HEK293 (cell line): Measurements from ENCODE around the gene JMJD6.

Experiments
- SCRT1 ChIP-seq: fragments of 450-650 bp; formaldehyde crosslinking; IDR thresholded peaks from 2 replicates; pipeline ENCODE4 v1.5.1; 2016; ENCODE audit warnings: missing biosample characterization, missing genetic modification characterization, borderline replicate concordance
- SETDB1 ChIP-seq: IDR thresholded peaks from one replicate; pipeline ENCODE4 v1.6.1; 2017; ENCODE audit warnings: mild to moderate bottlenecking, low read length, moderate library complexity, mixed read lengths; ENCODE audit not compliant: insufficient read length
- SP2 ChIP-seq: fragments of 450-650 bp; formaldehyde crosslinking; IDR thresholded peaks from 2 replicates; pipeline ENCODE4 v1.5.1; 2016; ENCODE audit warnings: missing biosample characterization, missing genetic modification characterization
- SP7 ChIP-seq: fragments of 450-650 bp; formaldehyde crosslinking; IDR thresholded peaks from 2 replicates; pipeline ENCODE4 v1.5.1; 2016; ENCODE audit warnings: missing biosample characterization, missing genetic modification characterization
- WT1 ChIP-seq: fragments of 450-650 bp; formaldehyde crosslinking; IDR thresholded peaks from 2 replicates; pipeline ENCODE4 v1.5.1; 2016; ENCODE audit warnings: missing biosample characterization, missing genetic modification characterization
- ZBTB1 ChIP-seq: fragments of 450-650 bp; formaldehyde crosslinking; IDR thresholded peaks from 2 replicates; pipeline ENCODE4 v1.5.1; 2016; ENCODE audit warnings: missing biosample characterization, missing genetic modification characterization
- ZFHX2 ChIP-seq: fragments of 450-650 bp; formaldehyde crosslinking; conservative IDR thresholded peaks from 2 replicates; pipeline ENCODE4 v1.5.1; 2016; ENCODE audit warnings: missing biosample characterization, missing genetic modification characterization
- ZNF175 ChIP-seq: fragments of 450-650 bp; formaldehyde crosslinking; IDR thresholded peaks from 2 replicates; pipeline ENCODE4 v1.5.1; 2016; ENCODE audit warnings: missing biosample characterization, missing genetic modification characterization
- ZNF202 ChIP-seq: fragments of 450-650 bp; formaldehyde crosslinking; IDR thresholded peaks from 2 replicates; pipeline ENCODE4 v1.5.1; 2016; ENCODE audit warnings: missing biosample characterization, missing genetic modification characterization, borderline replicate concordance
- ZNF23 ChIP-seq: fragments of 450-650 bp; formaldehyde crosslinking; IDR thresholded peaks from 2 replicates; pipeline ENCODE4 v1.5.1; 2016; ENCODE audit warnings: missing biosample characterization, missing genetic modification characterization, borderline replicate concordance
- ZNF248 ChIP-seq: fragments of 450-650 bp; formaldehyde crosslinking; IDR thresholded peaks from 2 replicates; pipeline ENCODE4 v1.5.1; 2017; ENCODE audit warnings: missing biosample characterization, missing genetic modification characterization
- ZNF311 ChIP-seq: fragments of 450-650 bp; formaldehyde crosslinking; IDR thresholded peaks from 2 replicates; pipeline ENCODE4 v1.5.1; 2017; ENCODE audit warnings: missing biosample characterization, missing genetic modification characterization, borderline replicate concordance
- ZNF335 ChIP-seq: fragments of 450-650 bp; formaldehyde crosslinking; conservative IDR thresholded peaks from 2 replicates; pipeline ENCODE4 v1.5.1; 2016; ENCODE audit warnings: missing biosample characterization, missing genetic modification characterization
- ZNF354C ChIP-seq: fragments of 450-650 bp; formaldehyde crosslinking; IDR thresholded peaks from 2 replicates; pipeline ENCODE4 v1.5.1; 2016; ENCODE audit warnings: missing biosample characterization, missing genetic modification characterization, low read depth, borderline replicate concordance
- ZNF391 ChIP-seq: fragments of 450-650 bp; formaldehyde crosslinking; IDR thresholded peaks from 2 replicates; pipeline ENCODE4 v1.5.1; 2016; ENCODE audit warnings: low read depth, missing biosample characterization, missing genetic modification characterization, borderline replicate concordance
- ZNF416 ChIP-seq: fragments of 450-650 bp; formaldehyde crosslinking; IDR thresholded peaks from 2 replicates; pipeline ENCODE4 v1.5.1; 2016; ENCODE audit warnings: missing biosample characterization, missing genetic modification characterization
- ZNF48 ChIP-seq: fragments of 450-650 bp; formaldehyde crosslinking; IDR thresholded peaks from 2 replicates; pipeline ENCODE4 v1.5.1; 2016; ENCODE audit warnings: missing biosample characterization, missing genetic modification characterization
- ZNF621 ChIP-seq: fragments of 450-650 bp; formaldehyde crosslinking; IDR thresholded peaks from 2 replicates; pipeline ENCODE4 v1.5.1; 2017; ENCODE audit warnings: missing biosample characterization, missing genetic modification characterization
- ZNF623 ChIP-seq: fragments of 450-650 bp; formaldehyde crosslinking; IDR thresholded peaks from 2 replicates; pipeline ENCODE4 v1.5.1; 2016; ENCODE audit warnings: missing biosample characterization, missing genetic modification characterization
- ZNF629 ChIP-seq: fragments of 450-650 bp; formaldehyde crosslinking; IDR thresholded peaks from 2 replicates; pipeline ENCODE4 v1.5.1; 2017; ENCODE audit warnings: missing biosample characterization, missing genetic modification characterization
- ZNF791 ChIP-seq: fragments of 450-650 bp; formaldehyde crosslinking; IDR thresholded peaks from 2 replicates; pipeline ENCODE4 v1.5.1; 2016; ENCODE audit warnings: missing biosample characterization, missing genetic modification characterization
- ZNF843 ChIP-seq: fragments of 450-650 bp; formaldehyde crosslinking; IDR thresholded peaks from 2 replicates; pipeline ENCODE4 v1.5.1; 2016; ENCODE audit warnings: missing biosample characterization, missing genetic modification characterization
- ZSCAN23 ChIP-seq: fragments of 450-650 bp; formaldehyde crosslinking; IDR thresholded peaks from 2 replicates; pipeline ENCODE4 v1.5.1; 2016; ENCODE audit warnings: missing biosample characterization, missing genetic modification characterization
- TF ChIP-seq, protein P1 (sequence below): fragments of 450-650 bp; formaldehyde crosslinking; IDR thresholded peaks from 2 replicates; pipeline ENCODE4 v1.5.0; 2017; ENCODE audit warnings: missing biosample characterization, missing genetic modification characterization, borderline replicate concordance
- TF ChIP-seq, protein P2 (sequence below): sonication (generic); formaldehyde crosslinking; IDR thresholded peaks from 2 replicates; pipeline ENCODE4 v1.8.1; 2022; ENCODE audit warnings: mild to moderate bottlenecking, moderate library complexity, missing genetic modification reagents
- TF ChIP-seq, protein P3 (sequence below): fragments of 450-650 bp; formaldehyde crosslinking; IDR thresholded peaks from 2 replicates; pipeline ENCODE4 v1.5.1; 2016; ENCODE audit warnings: missing biosample characterization, missing genetic modification characterization
- TF ChIP-seq, protein P4 (sequence below): fragments of 450-650 bp; formaldehyde crosslinking; IDR thresholded peaks from 2 replicates; pipeline ENCODE4 v1.5.1; 2016; ENCODE audit warnings: missing biosample characterization, missing genetic modification characterization
- TF ChIP-seq, protein P5 (sequence below): fragments of 450-650 bp; formaldehyde crosslinking; IDR thresholded peaks from 2 replicates; pipeline ENCODE4 v1.5.1; 2016; ENCODE audit warnings: missing biosample characterization, missing genetic modification characterization
- TF ChIP-seq, protein P6 (sequence below): fragments of 450-650 bp; formaldehyde crosslinking; IDR thresholded peaks from 2 replicates; pipeline ENCODE4 v1.5.1; 2016; ENCODE audit warnings: missing biosample characterization, missing genetic modification characterization

The JMJD6 gene

DNA sequence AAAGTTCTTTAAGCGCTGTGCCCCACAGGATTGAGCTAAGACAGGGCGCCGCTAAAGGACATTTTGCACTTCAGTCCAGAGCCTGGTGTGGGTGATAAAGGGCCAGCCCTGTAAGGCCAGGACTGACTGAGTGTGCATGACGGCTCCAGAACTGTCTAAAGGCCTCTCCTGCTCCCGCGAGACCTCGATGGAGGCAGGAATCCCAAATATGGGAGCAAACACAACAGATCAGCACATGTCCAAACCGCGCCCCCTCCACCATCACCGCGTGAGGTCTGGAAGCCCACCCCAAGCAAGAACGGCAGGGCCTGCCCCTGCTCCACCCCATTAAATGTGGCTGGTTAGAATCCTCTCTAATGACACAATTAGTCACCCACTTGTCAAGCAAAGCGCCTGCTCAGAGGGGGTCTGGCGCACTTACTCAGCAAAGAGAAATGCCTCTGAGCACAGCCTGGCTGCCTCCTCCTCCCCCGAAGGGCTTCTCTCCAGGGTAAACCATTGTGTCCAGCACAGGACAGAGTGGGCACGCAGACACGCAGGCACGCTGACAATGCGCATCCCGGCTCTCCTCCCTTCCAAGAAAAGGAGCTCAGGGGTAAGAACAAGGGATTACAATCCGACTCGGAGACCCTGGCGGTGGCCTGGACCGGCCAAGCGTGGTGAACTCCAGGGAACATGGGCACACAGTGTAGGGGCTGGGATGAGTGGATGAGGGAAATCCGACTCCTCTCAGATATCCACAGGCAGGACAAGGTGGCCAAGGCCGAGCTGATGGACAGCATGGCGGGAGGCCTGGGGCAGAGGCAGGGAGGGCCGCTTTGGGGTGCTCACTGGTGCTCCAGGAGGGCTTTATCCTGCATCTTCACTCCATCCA is 17.1 kb downstream of the JMJD6 start (continued):
- TF ChIP-seq, protein P1, sequence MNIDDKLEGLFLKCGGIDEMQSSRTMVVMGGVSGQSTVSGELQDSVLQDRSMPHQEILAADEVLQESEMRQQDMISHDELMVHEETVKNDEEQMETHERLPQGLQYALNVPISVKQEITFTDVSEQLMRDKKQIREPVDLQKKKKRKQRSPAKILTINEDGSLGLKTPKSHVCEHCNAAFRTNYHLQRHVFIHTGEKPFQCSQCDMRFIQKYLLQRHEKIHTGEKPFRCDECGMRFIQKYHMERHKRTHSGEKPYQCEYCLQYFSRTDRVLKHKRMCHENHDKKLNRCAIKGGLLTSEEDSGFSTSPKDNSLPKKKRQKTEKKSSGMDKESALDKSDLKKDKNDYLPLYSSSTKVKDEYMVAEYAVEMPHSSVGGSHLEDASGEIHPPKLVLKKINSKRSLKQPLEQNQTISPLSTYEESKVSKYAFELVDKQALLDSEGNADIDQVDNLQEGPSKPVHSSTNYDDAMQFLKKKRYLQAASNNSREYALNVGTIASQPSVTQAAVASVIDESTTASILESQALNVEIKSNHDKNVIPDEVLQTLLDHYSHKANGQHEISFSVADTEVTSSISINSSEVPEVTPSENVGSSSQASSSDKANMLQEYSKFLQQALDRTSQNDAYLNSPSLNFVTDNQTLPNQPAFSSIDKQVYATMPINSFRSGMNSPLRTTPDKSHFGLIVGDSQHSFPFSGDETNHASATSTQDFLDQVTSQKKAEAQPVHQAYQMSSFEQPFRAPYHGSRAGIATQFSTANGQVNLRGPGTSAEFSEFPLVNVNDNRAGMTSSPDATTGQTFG = no peak
- TF ChIP-seq, protein P2, sequence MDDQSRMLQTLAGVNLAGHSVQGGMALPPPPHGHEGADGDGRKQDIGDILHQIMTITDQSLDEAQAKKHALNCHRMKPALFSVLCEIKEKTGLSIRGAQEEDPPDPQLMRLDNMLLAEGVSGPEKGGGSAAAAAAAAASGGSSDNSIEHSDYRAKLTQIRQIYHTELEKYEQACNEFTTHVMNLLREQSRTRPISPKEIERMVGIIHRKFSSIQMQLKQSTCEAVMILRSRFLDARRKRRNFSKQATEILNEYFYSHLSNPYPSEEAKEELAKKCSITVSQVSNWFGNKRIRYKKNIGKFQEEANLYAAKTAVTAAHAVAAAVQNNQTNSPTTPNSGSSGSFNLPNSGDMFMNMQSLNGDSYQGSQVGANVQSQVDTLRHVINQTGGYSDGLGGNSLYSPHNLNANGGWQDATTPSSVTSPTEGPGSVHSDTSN (CRISPR knock-in tag) = no peak; the same call in none of the 2 replicates
- TF ChIP-seq ZNF391 (tag by site-specific recombination) (peak; percentile 77), ZNF629 (peak; percentile 89), ZSCAN23 (tag by site-specific recombination) (0 out of 2 replicates have a peak, but pooled peaks have one; percentile 50), ZNF248 (tag by site-specific recombination) (no peak), ZNF623 (tag by site-specific recombination) (no peak), ZBTB1 (tag by site-specific recombination) (no peak), ZNF335 (tag by site-specific recombination) (peak; percentile 25), ZNF791 (tag by site-specific recombination) (no peak), ZNF23 (no peak), ZNF354C (tag by site-specific recombination) (no peak), ZNF311 (tag by site-specific recombination) (no peak), SETDB1 (no peak), ZNF416 (tag by site-specific recombination) (no peak), ZNF621 (tag by site-specific recombination) (no peak), ZNF202 (tag by site-specific recombination) (no peak), SP7 (tag by site-specific recombination) (peak; percentile 91), SCRT1 (tag by site-specific recombination) (no peak; the same call in 1 of the 2 replicates), ZFHX2 (tag by site-specific recombination) (peak; percentile 42), WT1 (tag by site-specific recombination) (peak; percentile 69), ZNF48 (no peak), ZNF843 (peak; percentile 69), SP2 (tag by site-specific recombination) (peak; percentile 87), ZNF175 (tag by site-specific recombination) (no peak)
- TF ChIP-seq, protein P3, sequence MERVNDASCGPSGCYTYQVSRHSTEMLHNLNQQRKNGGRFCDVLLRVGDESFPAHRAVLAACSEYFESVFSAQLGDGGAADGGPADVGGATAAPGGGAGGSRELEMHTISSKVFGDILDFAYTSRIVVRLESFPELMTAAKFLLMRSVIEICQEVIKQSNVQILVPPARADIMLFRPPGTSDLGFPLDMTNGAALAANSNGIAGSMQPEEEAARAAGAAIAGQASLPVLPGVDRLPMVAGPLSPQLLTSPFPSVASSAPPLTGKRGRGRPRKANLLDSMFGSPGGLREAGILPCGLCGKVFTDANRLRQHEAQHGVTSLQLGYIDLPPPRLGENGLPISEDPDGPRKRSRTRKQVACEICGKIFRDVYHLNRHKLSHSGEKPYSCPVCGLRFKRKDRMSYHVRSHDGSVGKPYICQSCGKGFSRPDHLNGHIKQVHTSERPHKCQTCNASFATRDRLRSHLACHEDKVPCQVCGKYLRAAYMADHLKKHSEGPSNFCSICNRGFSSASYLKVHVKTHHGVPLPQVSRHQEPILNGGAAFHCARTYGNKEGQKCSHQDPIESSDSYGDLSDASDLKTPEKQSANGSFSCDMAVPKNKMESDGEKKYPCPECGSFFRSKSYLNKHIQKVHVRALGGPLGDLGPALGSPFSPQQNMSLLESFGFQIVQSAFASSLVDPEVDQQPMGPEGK (tag by site-specific recombination) = peak; percentile 99
- TF ChIP-seq, protein P4, sequence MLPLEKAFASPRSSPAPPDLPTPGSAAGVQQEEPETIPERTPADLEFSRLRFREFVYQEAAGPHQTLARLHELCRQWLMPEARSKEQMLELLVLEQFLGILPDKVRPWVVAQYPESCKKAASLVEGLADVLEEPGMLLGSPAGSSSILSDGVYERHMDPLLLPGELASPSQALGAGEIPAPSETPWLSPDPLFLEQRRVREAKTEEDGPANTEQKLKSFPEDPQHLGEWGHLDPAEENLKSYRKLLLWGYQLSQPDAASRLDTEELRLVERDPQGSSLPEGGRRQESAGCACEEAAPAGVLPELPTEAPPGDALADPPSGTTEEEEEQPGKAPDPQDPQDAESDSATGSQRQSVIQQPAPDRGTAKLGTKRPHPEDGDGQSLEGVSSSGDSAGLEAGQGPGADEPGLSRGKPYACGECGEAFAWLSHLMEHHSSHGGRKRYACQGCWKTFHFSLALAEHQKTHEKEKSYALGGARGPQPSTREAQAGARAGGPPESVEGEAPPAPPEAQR (tag by site-specific recombination) = no peak
- TF ChIP-seq, protein P5, sequence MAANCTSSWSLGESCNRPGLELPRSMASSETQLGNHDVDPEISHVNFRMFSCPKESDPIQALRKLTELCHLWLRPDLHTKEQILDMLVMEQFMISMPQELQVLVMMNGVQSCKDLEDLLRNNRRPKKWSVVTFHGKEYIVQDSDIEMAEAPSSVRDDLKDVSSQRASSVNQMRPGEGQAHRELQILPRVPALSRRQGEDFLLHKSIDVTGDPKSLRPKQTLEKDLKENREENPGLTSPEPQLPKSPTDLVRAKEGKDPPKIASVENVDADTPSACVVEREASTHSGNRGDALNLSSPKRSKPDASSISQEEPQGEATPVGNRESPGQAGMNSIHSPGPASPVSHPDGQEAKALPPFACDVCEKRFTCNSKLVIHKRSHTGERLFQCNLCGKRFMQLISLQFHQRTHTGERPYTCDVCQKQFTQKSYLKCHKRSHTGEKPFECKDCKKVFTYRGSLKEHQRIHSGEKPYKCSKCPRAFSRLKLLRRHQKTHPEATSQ (tag by site-specific recombination) = no peak
- TF ChIP-seq, protein P6, sequence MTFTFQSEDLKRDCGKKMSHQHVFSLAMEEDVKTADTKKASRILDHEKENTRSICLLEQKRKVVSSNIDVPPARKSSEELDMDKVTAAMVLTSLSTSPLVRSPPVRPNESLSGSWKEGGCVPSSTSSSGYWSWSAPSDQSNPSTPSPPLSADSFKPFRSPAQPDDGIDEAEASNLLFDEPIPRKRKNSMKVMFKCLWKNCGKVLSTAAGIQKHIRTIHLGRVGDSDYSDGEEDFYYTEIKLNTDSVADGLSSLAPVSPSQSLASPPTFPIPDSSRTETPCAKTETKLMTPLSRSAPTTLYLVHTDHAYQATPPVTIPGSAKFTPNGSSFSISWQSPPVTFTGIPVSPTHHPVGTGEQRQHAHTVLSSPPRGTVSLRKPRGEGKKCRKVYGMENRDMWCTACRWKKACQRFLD (tag by site-specific recombination) = no peak
